ENCODE results near the gene SORCS2.

GRCh38 chr4:7281691-7282665 lies 89.6 kb downstream of the SORCS2 start:
- TF ChIP-seq ZNF800 (CRISPR knock-in tag; IDR thresholded peaks at IDR 0.05): no peak
- TF ChIP-seq, protein P1, sequence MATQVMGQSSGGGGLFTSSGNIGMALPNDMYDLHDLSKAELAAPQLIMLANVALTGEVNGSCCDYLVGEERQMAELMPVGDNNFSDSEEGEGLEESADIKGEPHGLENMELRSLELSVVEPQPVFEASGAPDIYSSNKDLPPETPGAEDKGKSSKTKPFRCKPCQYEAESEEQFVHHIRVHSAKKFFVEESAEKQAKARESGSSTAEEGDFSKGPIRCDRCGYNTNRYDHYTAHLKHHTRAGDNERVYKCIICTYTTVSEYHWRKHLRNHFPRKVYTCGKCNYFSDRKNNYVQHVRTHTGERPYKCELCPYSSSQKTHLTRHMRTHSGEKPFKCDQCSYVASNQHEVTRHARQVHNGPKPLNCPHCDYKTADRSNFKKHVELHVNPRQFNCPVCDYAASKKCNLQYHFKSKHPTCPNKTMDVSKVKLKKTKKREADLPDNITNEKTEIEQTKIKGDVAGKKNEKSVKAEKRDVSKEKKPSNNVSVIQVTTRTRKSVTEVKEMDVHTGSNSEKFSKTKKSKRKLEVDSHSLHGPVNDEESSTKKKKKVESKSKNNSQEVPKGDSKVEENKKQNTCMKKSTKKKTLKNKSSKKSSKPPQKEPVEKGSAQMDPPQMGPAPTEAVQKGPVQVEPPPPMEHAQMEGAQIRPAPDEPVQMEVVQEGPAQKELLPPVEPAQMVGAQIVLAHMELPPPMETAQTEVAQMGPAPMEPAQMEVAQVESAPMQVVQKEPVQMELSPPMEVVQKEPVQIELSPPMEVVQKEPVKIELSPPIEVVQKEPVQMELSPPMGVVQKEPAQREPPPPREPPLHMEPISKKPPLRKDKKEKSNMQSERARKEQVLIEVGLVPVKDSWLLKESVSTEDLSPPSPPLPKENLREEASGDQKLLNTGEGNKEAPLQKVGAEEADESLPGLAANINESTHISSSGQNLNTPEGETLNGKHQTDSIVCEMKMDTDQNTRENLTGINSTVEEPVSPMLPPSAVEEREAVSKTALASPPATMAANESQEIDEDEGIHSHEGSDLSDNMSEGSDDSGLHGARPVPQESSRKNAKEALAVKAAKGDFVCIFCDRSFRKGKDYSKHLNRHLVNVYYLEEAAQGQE (IDR thresholded peaks at IDR 0.05; ENCODE audit: borderline replicate concordance in 1 of 2, low read depth in 1 of 2, low read length in 2 of 2): no peak
